HG03378 (cell line): ENCODE measurements around the gene NFATC1.
A peak's percentile ranks its signal among the peaks of the same experiment; 100 is the strongest.

ENCODE experiments used
- ATAC-seq: cut with Tn5 transposase; IDR thresholded peaks from one replicate; pipeline ENCODE4 v1.9.1; 2021; ENCODE audit warnings: mild to moderate bottlenecking, moderate library complexity; ENCODE audit not compliant: unreplicated experiment

Gene NFATC1

DNA sequence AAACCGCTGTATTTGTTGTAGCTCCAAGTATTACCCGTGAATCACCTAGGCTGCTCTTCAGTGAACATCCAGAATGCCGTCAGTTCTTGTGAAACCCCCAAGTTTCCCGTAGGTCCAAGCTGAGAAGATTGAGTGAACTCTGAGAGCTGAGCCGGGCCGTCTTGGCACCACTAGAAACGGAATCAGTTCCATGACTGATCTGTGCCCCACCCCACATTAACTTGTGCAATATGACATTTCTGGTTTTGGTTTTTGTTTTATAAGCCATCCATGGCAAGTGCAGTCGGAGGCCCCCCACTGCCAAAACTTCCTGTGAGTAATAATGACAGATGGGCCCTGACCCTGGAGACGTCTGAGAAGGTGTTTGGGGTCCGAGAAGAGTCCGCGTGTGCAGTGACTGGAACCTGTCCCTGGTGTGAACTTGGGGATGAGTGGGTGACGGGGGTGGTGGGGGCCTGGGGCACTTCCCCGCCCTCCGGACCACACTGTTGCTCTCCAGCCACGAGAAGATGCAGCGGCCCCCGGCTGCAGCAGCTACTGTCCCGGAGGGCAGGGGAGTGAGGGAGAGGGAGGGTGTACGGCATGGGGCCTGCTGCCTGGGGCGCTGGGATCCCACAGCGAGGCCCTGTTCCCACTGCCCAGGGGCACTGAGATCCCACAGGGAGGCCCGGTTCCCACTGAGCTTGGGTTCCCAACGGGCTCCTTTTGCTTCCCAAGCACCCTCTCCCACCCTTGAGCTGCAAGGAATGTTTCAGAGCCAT lies 26.5 kb downstream of the NFATC1 start:
- peak; percentile 95 for ATAC-seq

DNA sequence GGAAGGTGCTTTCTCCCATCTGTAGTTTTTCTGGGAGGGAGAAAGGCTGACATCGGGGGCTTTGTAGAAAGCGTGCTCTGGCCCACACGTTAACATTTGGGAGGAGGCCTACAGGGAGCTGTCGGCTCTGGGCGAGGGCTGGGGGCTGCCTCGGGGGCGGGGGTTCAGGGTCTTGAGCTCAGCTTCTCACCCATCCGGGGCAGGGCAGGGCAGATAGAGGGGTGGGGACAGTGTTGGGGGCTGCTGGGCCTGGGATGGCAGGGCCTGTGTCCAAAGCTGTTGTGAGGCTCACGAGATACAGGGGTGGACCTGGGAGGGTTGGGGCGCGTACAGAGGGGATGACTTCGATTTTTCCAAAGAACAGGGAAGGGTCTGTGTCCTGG lies 27.0 kb downstream of the NFATC1 start:
- ATAC-seq = no peak

- no peak for ATAC-seq
These were observed 27.7 kb downstream of the NFATC1 start for GRCh38 chr18:79423211-79424007.

GRCh38 chr18:79424008-79424565 lies 28.4 kb downstream of the NFATC1 start:
- no peak for ATAC-seq

- no peak for ATAC-seq
These were observed 29.3 kb downstream of the NFATC1 start for GRCh38 chr18:79424880-79425568.

GRCh38 chr18:79425569-79425886 lies 29.8 kb downstream of the NFATC1 start:
- ATAC-seq = no peak

- no peak for ATAC-seq
These were observed 30.9 kb downstream of the NFATC1 start for GRCh38 chr18:79426376-79427300.

- no peak for ATAC-seq
These were observed 31.9 kb downstream of the NFATC1 start for GRCh38 chr18:79427368-79428225.

DNA sequence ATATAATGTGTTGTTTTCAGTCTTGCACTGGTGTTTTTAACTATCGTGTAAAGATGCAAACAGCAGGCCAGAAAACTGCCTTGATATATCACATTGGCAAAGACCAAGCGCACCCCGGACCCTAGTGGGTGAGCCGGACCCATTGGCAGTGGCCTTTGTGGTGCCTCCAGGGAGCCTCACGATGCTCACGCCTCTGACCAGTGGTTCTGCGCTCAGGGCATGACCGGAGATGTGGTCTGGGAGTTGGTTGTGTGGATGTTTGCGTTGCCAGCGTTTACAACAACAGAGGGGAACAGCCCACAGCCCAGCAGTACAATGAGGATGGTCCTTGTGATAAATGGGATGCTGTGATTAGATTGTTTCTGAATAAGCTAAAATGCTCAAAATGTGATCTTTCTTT lies 32.6 kb downstream of the NFATC1 start:
- ATAC-seq = no peak

DNA sequence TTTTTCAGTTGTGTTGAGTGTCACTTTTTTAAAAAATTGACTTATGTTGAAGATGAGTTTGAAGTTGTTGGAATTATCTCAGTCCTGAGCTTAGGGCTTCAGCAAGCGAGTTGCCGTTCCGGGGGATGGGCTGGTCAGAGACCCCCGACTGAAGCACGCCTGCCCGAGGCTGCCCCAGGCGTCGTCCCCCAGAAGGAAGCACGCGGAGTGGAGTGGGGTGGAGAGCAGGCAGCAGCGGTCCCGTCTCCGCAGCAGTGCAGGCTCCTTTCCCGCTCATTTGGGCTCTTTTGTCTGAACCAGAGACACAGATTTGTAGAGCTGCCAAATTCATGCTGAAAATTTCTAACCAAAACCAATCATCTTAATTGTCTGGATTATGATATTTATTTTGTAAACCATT lies 33.7 kb downstream of the NFATC1 start:
- ATAC-seq = no peak

DNA sequence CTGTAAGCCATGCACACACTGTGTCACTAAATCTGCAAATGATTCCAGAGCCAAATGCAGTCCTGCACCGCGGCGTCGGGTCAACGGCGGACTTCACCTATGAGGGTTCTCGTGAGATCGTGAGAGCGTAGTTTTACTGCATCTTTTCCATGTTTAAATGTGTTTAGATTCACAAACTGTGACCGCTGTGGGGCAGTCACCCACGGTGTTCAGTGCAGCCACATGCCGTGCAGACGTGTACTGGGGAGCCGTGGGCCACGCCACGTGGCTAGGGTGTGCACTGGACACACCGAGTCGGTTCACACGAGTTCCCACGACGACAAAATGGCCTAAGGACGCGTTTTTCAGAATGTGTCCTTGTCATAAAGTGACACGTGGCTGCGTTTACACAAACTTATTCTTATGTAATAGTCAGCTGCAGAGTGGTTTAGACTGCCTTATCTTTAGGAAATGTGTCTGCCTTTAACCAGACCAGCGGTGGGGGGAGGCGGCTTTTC lies 34.1 kb downstream of the NFATC1 start:
- ATAC-seq = no peak

- ATAC-seq = no peak
These were observed 36.8 kb downstream of the NFATC1 start for GRCh38 chr18:79432376-79433120.

GRCh38 chr18:79433431-79433830 lies 37.7 kb downstream of the NFATC1 start:
- ATAC-seq = no peak

GRCh38 chr18:79434607-79435401 lies 39.1 kb downstream of the NFATC1 start:
- ATAC-seq = no peak

GRCh38 chr18:79436556-79437275 lies 41.0 kb downstream of the NFATC1 start:
- no peak for ATAC-seq

DNA sequence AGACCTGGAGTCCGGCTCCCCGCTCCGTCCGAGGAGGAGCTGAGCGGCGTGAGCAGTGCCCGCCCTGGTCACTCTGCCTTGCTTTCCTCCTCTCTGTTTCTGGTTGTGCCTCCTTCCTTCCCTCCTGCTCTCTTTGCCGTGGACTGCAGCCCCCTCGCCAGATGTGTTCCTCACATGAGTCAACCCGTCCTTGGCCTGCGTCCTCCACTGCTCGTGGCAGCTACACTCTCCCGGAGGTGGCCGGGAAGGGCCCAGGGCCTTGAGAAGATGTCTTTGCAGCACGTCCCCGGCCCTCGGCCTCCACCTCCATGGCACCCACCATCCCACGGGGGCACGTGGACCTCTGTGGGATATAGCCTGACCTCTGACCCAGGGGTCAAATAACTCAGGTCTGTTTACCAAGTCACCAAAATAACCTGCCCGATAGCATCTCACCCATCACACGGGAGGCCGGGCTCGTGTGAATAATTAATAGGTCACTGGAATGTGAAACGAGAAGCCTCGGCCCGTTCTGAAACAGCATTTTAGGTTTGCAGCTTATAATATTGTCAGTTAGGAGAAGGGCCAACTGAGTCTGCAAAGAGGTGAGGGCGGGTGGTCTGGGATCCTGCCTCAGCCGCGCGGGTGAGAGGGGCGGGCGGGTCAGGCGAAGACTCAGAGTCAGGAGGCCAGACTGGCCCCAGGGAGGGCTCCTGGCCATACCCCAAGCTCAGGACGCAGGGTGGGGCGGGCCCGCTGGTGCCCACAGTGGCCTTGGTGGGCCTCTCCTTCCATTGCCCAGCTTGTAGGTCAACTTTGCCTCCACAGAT lies 42.6 kb downstream of the NFATC1 start:
- no peak for ATAC-seq
